GM10847 (cell line): Measurements from ENCODE around the gene C6orf132.

Experiments used
- POLR2A ChIP-seq: IDR thresholded peaks from 2 replicates; pipeline ENCODE4 v1.6.1; 2011; ENCODE audit not compliant: insufficient read length; ENCODE audit errors: extremely low read depth

Gene C6orf132

GRCh38 chr6:42059743-42060142 lies 82.7 kb downstream of the C6orf132 start:
- no peak for TF ChIP-seq POLR2A

GRCh38 chr6:42053601-42054000 lies 88.8 kb downstream of the C6orf132 start:
- TF ChIP-seq POLR2A: no peak

- TF ChIP-seq POLR2A: no peak
Measured at GRCh38 chr6:42051268-42051653, 91.2 kb downstream of the C6orf132 start.
